ENCODE data around the gene TFEB.

DNA sequence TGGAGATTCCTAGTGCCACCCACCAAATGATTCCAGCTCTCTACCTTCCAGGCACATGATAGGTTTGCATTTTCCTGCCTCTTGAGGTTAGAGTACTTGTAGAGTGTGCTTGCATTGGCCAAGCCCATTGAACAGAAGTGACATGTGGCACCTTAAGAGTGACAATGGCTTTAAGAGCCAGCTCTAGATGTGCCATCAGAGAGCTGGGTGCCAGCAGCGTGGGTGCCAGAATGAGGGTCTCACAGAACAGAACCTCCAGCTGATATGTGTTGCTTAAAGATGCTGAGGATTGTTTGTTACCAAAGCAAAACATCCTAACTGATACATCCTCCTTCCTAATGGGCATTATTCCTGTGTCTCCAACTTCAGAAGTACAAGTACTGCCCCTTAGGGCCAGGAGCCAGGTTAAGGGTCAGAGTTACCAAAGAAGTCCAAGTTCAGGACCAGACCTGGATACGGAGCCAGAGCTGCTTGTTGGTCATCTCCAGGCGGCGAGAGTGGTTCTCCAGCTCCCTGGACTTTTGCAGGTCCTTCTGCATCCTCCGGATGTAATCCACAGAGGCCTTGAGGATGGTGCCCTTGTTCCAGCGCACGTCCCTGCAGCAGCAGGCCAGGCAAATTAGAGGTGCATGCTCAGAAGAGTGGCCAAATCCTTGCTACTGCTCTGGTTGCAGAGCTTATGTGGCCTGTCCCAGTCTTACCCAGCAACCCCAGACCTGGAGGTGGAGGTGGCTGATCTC, 49.6 kb downstream of the TFEB start:
- TF ChIP-seq BCL11B (tag by site-specific recombination; IDR thresholded peaks at IDR 0.05; ENCODE audit: low read depth) = no peak
- TF ChIP-seq ZBTB8A (tag by site-specific recombination; IDR thresholded peaks at IDR 0.05) = no peak
- TF ChIP-seq ZBTB7A (tag by site-specific recombination; IDR thresholded peaks at IDR 0.05; ENCODE audit: low read depth) = no peak
- no peak for TF ChIP-seq ZNF416 (tag by site-specific recombination; IDR thresholded peaks at IDR 0.05)
- TF ChIP-seq ZNF292 (tag by site-specific recombination; IDR thresholded peaks at IDR 0.05; ENCODE audit: borderline replicate concordance, low read depth) = no peak
- TF ChIP-seq, protein P1, sequence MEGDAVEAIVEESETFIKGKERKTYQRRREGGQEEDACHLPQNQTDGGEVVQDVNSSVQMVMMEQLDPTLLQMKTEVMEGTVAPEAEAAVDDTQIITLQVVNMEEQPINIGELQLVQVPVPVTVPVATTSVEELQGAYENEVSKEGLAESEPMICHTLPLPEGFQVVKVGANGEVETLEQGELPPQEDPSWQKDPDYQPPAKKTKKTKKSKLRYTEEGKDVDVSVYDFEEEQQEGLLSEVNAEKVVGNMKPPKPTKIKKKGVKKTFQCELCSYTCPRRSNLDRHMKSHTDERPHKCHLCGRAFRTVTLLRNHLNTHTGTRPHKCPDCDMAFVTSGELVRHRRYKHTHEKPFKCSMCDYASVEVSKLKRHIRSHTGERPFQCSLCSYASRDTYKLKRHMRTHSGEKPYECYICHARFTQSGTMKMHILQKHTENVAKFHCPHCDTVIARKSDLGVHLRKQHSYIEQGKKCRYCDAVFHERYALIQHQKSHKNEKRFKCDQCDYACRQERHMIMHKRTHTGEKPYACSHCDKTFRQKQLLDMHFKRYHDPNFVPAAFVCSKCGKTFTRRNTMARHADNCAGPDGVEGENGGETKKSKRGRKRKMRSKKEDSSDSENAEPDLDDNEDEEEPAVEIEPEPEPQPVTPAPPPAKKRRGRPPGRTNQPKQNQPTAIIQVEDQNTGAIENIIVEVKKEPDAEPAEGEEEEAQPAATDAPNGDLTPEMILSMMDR (tag by site-specific recombination; IDR thresholded peaks at IDR 0.05) = no peak
- TF ChIP-seq, protein P2, sequence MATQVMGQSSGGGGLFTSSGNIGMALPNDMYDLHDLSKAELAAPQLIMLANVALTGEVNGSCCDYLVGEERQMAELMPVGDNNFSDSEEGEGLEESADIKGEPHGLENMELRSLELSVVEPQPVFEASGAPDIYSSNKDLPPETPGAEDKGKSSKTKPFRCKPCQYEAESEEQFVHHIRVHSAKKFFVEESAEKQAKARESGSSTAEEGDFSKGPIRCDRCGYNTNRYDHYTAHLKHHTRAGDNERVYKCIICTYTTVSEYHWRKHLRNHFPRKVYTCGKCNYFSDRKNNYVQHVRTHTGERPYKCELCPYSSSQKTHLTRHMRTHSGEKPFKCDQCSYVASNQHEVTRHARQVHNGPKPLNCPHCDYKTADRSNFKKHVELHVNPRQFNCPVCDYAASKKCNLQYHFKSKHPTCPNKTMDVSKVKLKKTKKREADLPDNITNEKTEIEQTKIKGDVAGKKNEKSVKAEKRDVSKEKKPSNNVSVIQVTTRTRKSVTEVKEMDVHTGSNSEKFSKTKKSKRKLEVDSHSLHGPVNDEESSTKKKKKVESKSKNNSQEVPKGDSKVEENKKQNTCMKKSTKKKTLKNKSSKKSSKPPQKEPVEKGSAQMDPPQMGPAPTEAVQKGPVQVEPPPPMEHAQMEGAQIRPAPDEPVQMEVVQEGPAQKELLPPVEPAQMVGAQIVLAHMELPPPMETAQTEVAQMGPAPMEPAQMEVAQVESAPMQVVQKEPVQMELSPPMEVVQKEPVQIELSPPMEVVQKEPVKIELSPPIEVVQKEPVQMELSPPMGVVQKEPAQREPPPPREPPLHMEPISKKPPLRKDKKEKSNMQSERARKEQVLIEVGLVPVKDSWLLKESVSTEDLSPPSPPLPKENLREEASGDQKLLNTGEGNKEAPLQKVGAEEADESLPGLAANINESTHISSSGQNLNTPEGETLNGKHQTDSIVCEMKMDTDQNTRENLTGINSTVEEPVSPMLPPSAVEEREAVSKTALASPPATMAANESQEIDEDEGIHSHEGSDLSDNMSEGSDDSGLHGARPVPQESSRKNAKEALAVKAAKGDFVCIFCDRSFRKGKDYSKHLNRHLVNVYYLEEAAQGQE (tag by site-specific recombination; IDR thresholded peaks at IDR 0.05) = no peak
- no peak for TF ChIP-seq ZNF155 (tag by site-specific recombination; IDR thresholded peaks at IDR 0.05)
- TF ChIP-seq ZNF701 (tag by site-specific recombination; IDR thresholded peaks at IDR 0.05) = no peak
- TF ChIP-seq, protein P3, sequence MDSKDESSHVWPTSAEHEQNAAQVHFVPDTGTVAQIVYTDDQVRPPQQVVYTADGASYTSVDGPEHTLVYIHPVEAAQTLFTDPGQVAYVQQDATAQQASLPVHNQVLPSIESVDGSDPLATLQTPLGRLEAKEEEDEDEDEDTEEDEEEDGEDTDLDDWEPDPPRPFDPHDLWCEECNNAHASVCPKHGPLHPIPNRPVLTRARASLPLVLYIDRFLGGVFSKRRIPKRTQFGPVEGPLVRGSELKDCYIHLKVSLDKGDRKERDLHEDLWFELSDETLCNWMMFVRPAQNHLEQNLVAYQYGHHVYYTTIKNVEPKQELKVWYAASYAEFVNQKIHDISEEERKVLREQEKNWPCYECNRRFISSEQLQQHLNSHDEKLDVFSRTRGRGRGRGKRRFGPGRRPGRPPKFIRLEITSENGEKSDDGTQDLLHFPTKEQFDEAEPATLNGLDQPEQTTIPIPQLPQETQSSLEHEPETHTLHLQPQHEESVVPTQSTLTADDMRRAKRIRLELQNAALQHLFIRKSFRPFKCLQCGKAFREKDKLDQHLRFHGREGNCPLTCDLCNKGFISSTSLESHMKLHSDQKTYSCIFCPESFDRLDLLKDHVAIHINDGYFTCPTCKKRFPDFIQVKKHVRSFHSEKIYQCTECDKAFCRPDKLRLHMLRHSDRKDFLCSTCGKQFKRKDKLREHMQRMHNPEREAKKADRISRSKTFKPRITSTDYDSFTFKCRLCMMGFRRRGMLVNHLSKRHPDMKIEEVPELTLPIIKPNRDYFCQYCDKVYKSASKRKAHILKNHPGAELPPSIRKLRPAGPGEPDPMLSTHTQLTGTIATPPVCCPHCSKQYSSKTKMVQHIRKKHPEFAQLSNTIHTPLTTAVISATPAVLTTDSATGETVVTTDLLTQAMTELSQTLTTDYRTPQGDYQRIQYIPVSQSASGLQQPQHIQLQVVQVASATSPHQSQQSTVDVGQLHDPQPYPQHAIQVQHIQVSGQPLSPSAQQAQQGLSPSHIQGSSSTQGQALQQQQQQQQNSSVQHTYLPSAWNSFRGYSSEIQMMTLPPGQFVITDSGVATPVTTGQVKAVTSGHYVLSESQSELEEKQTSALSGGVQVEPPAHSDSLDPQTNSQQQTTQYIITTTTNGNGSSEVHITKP (tag by site-specific recombination; IDR thresholded peaks at IDR 0.05) = no peak
